GM23338 (cell line): Measurements from ENCODE around the gene CALML3. TPM values are rescaled to one million over a fixed set of nuclear protein-coding genes. Genes with fewer than 3 reads are reported as not detected.
"Not testable (repeated sequence)": the region's sequence is repeated elsewhere in the genome, so short reads cannot be mapped to it uniquely, and the experiment has no call there.

ENCODE experiments used
- ATAC-seq: fragments of 200-7000 bp; cut with Tn5 transposase; 3 replicates; pipeline ENCODE4 v1.9.1; 2020
- DNase-seq: peaks from one replicate; pipeline ENCODE4 v3.0.0-alpha.2; 2015; ENCODE audit warnings: low spot score
- H2AFZ ChIP-seq: fragments of 200-600 bp; sonication (generic); 2 replicates; pipeline ENCODE4 v1.8.0; 2016; ENCODE audit warnings: antibody characterized with exemption, mild to moderate bottlenecking, moderate library complexity
- H3F3A ChIP-seq: fragments of 200-600 bp; sonication (generic); replicated peaks from 2 replicates; pipeline ENCODE4 v1.8.0; 2017; ENCODE audit warnings: antibody characterized with exemption, mixed run types, low read depth
- H3K27ac ChIP-seq: fragments of 200-600 bp; sonication (generic); 2 replicates; pipeline ENCODE4 v1.6.1; 2016; ENCODE audit warnings: low read depth
- H3K27me3 ChIP-seq: fragments of 200-600 bp; sonication (generic); 2 replicates; pipeline ENCODE4 v1.8.0; 2016; ENCODE audit warnings: mild to moderate bottlenecking, mixed run types, moderate library complexity; ENCODE audit not compliant: insufficient read depth
- H3K36me3 ChIP-seq: fragments of 200-600 bp; sonication (generic); 2 replicates; pipeline ENCODE4 v1.8.0; 2016; ENCODE audit warnings: mild to moderate bottlenecking; ENCODE audit not compliant: insufficient read depth
- H3K4me1 ChIP-seq: fragments of 200-600 bp; sonication (generic); 2 replicates; pipeline ENCODE4 v1.8.0; 2016; ENCODE audit warnings: mild to moderate bottlenecking, moderate library complexity; ENCODE audit not compliant: insufficient read depth
- H3K4me2 ChIP-seq: fragments of 200-600 bp; sonication (generic); 2 replicates; pipeline ENCODE4 v1.7.1; 2017; ENCODE audit warnings: mixed run types
- H3K4me3 ChIP-seq: fragments of 200-600 bp; sonication (generic); 2 replicates; pipeline ENCODE4 v1.6.1; 2016; ENCODE audit warnings: mixed run types
- H3K79me2 ChIP-seq: fragments of 200-600 bp; sonication (generic); replicated peaks from 2 replicates; pipeline ENCODE4 v1.8.0; 2017; ENCODE audit warnings: mild to moderate bottlenecking; ENCODE audit not compliant: insufficient read depth
- H3K9me2 ChIP-seq: fragments of 200-600 bp; sonication (generic); 2 replicates; pipeline ENCODE4 v1.8.0; 2017; ENCODE audit not compliant: insufficient read depth
- H4K20me1 ChIP-seq: fragments of 200-600 bp; sonication (generic); replicated peaks from 2 replicates; pipeline ENCODE4 v1.8.0; 2017; ENCODE audit warnings: mild to moderate bottlenecking; ENCODE audit not compliant: insufficient read depth
- H3K27ac Mint-ChIP-seq: 2 replicates; pipeline ENCODE4 v1.8.0; 2020; ENCODE audit warnings: inconsistent platforms, mild to moderate bottlenecking, moderate library complexity, mixed read lengths
- H3K27me3 Mint-ChIP-seq: 3 replicates; pipeline ENCODE4 v1.8.0; 2022; ENCODE audit warnings: low read depth, mild to moderate bottlenecking, moderate library complexity, mixed read lengths, inconsistent platforms; ENCODE audit not compliant: insufficient read depth, poor library complexity
- H3K36me3 Mint-ChIP-seq: 3 replicates; pipeline ENCODE4 v1.8.0; 2021; ENCODE audit warnings: low read depth, mild to moderate bottlenecking, inconsistent platforms, moderate library complexity, mixed read lengths
- H3K4me1 Mint-ChIP-seq: 3 replicates; pipeline ENCODE4 v1.8.0; 2020; ENCODE audit warnings: mild to moderate bottlenecking, inconsistent platforms, mixed read lengths
- H3K4me3 Mint-ChIP-seq: 3 replicates; pipeline ENCODE4 v1.8.0; 2021; ENCODE audit warnings: moderate library complexity, mild to moderate bottlenecking, inconsistent platforms, mixed read lengths
- H3K9me3 Mint-ChIP-seq: 3 replicates; pipeline ENCODE4 v1.8.0; 2020; ENCODE audit warnings: moderate library complexity, mild to moderate bottlenecking, inconsistent platforms, mixed read lengths
- POLR2AphosphoS5 ChIP-seq: IDR thresholded peaks from 2 replicates; pipeline ENCODE4 v1.6.1; 2016; ENCODE audit warnings: antibody characterized with exemption, low read depth
- polyA plus RNA-seq: library from polyadenylated mRNA; unstranded; fragments of >200 nt; fragmentation: Nextera tagmentation; extraction: Ambion mirVana; gene quantifications from 2 replicates; pipeline ENCODE4 v1.2.1, GENCODE V29; 2016
- total RNA-seq: library from RNA; depleted of rRNA; stranded (reverse); fragments of >200 nt; shearing (Covaris generic); gene quantifications from 2 replicates; pipeline ENCODE4 v1.2.3, GENCODE V29; 2014
- TF ChIP-seq, protein P1 (sequence below): IDR thresholded peaks from one replicate; pipeline ENCODE4 v1.6.1; 2018; ENCODE audit warnings: antibody characterized with exemption; ENCODE audit not compliant: unreplicated experiment

The CALML3 gene
- total and polyA plus RNA-seq, 2 experiments from 2014 or later = not detected

DNA sequence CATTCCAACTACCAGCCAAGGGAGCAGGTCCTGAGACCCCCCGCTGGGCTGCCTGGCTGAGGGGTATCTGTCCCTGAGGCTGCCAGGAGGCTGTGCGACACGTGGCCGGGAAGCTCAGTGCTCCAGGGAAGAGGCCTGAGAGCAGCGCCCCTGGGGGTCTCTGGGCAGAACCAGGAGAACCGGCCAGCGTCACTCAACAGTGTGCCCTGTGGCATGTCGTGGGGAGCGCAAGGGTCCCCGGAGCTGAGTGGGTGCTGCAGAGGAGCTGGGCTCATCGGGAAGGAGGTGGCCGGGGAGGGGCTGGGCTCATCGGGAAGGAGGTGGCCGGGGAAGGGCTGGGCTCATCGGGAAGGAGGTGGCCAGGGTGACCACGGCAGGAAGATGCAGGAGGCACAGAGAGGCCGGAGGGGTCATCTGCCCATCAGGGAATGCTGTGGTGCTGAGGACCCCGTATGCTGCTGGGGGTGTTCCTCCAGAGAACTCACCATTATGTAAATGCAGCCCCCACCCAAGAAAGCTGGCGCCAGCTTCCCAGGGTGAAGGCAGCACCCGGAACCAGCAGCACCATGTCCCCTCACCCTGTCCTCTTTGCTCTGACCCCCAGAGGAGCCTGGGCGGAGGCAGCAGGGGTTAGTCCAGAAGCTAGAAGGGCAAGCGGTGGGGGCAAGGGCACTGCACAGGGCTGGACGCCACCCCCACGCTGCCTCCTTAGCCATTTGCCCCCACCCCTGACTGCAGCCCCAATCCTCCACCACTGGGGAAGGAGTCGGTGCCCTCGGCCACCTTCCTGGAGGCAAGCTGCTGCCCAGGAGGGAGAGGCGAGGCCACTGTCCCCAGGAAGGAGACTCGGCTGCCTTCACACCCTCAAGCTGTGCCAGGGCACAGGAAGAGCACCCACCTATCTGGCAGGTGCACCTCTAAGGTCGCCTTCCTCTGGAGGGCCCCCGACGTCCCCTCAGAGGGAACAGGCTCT lies 33.3 kb downstream of the CALML3 start:
- Mint-ChIP-seq H3K4me3 (no peak overlapping the region), H3K9me3 (no peaks in the 10 kb centered on the region), H3K36me3 (no peaks in the 10 kb centered on the region; the same call in 2 of the 3 replicates), H3K4me1 (peaks cover 12% of the 10 kb centered on the region), H3K27ac (no peak overlapping the region), H3K27me3 (peaks cover 4% of the 10 kb centered on the region)
- Histone ChIP-seq H3K9me2 (no peaks in the 10 kb centered on the region; the same call in 1 of the 2 replicates), H2AFZ (peak overlapping the region; percentile 38; the same call in 1 of the 2 replicates), H3F3A (no peaks in the 10 kb centered on the region), H3K4me2 (no peak overlapping the region), H3K79me2 (no peaks in the 10 kb centered on the region), H3K4me3 (no peak overlapping the region), H3K36me3 (no peaks in the 10 kb centered on the region), H3K27me3 (no peaks in the 10 kb centered on the region), H3K4me1 (peaks cover 3% of the 10 kb centered on the region; the same call in 1 of the 2 replicates), H4K20me1 (no peaks in the 10 kb centered on the region), H3K27ac (no peak overlapping the region)
- ATAC-seq (peak; percentile 37; the same call in 2 of the 3 replicates), DNase-seq (peak; percentile 23)
- TF ChIP-seq, protein P1, sequence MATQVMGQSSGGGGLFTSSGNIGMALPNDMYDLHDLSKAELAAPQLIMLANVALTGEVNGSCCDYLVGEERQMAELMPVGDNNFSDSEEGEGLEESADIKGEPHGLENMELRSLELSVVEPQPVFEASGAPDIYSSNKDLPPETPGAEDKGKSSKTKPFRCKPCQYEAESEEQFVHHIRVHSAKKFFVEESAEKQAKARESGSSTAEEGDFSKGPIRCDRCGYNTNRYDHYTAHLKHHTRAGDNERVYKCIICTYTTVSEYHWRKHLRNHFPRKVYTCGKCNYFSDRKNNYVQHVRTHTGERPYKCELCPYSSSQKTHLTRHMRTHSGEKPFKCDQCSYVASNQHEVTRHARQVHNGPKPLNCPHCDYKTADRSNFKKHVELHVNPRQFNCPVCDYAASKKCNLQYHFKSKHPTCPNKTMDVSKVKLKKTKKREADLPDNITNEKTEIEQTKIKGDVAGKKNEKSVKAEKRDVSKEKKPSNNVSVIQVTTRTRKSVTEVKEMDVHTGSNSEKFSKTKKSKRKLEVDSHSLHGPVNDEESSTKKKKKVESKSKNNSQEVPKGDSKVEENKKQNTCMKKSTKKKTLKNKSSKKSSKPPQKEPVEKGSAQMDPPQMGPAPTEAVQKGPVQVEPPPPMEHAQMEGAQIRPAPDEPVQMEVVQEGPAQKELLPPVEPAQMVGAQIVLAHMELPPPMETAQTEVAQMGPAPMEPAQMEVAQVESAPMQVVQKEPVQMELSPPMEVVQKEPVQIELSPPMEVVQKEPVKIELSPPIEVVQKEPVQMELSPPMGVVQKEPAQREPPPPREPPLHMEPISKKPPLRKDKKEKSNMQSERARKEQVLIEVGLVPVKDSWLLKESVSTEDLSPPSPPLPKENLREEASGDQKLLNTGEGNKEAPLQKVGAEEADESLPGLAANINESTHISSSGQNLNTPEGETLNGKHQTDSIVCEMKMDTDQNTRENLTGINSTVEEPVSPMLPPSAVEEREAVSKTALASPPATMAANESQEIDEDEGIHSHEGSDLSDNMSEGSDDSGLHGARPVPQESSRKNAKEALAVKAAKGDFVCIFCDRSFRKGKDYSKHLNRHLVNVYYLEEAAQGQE = no peak

DNA sequence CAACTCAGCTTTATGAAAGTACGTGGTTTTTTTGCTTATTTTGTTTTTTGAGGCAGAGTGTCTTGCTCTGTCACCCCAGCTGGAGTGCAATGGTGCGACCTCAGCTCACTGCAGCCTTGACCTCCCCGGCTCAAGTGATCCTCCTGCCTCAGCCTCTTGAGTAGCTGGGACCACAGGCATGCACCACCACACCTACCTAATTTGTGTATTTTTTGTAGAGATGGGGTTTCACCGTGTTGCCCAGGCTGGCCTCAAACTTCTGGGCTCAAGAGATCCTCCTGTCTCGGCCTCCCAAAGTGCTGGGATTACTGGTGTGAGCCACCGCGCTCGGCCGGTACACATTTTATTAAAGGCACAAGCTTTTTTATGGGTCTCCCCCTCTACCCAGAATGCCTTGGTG lies 34.3 kb downstream of the CALML3 start:
- not testable (repeated sequence) for H3K27ac ChIP-seq, H3K36me3 Mint-ChIP-seq, H4K20me1 ChIP-seq, H3K4me3 Mint-ChIP-seq, H3K79me2 ChIP-seq, H3K4me3 ChIP-seq, H3K9me2 ChIP-seq, ATAC-seq, H3K27me3 Mint-ChIP-seq, H3F3A ChIP-seq, H2AFZ ChIP-seq, H3K4me2 ChIP-seq, DNase-seq, H3K27me3 ChIP-seq, H3K27ac Mint-ChIP-seq, H3K9me3 Mint-ChIP-seq, H3K4me1 ChIP-seq, H3K36me3 ChIP-seq
- peaks cover 12% of the 10 kb centered on the region for H3K4me1 Mint-ChIP-seq

DNA sequence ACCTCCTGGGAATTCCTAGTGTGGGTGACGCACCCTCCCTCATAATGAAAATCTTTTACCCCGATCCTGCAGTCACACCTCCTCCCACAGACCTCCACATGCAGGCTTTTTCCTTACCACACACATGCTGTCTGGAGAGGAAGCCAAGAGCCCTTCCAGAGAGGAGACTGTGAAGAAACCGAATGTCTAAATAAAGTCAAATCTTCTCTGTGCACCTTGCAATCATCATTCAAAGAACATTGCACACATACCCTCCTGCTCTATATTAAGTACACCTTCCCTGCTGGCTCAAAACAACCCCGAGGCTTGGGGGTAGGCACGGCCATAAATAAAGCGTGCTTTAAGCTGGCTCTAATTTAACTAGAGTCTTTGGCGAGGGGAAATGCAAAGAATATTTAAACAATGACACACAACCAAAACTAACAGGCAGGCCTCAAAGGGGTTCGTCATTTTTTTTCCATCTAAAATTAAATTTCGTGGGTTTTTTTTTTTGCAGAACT lies 34.9 kb downstream of the CALML3 start:
- H3K4me1 Mint-ChIP-seq = peaks cover 17% of the 10 kb centered on the region
- no peaks in the 10 kb centered on the region; the same call in 2 of the 3 replicates for H3K36me3 Mint-ChIP-seq
- no peaks in the 10 kb centered on the region for H3K79me2 ChIP-seq
- H3K9me2 ChIP-seq = no peaks in the 10 kb centered on the region; the same call in 1 of the 2 replicates
- H3K27me3 ChIP-seq = no peaks in the 10 kb centered on the region
- H3K9me3 Mint-ChIP-seq = no peaks in the 10 kb centered on the region
- peaks cover 3% of the 10 kb centered on the region; the same call in 1 of the 2 replicates for H3K4me1 ChIP-seq
- no peak overlapping the region for H3K27ac ChIP-seq
- H3K27ac Mint-ChIP-seq = no peak overlapping the region
- no peak for DNase-seq
- no peak for ATAC-seq
- peaks cover 3% of the 10 kb centered on the region for H3K27me3 Mint-ChIP-seq
- no peak overlapping the region for H3K4me2 ChIP-seq
- no peaks in the 10 kb centered on the region for H3K36me3 ChIP-seq
- H3F3A ChIP-seq = no peaks in the 10 kb centered on the region
- peak overlapping the region; percentile 14; the same call in 1 of the 2 replicates for H2AFZ ChIP-seq
- no peak overlapping the region for H3K4me3 ChIP-seq
- H4K20me1 ChIP-seq = no peaks in the 10 kb centered on the region
- no peak overlapping the region for H3K4me3 Mint-ChIP-seq
- TF ChIP-seq POLR2AphosphoS5 = no peak
- TF ChIP-seq, protein P1 = no peak
